ENCODE results near the gene TLN1. TPM values are rescaled to one million over a fixed set of nuclear protein-coding genes. Genes with fewer than 3 reads are reported as not detected.

Gene TLN1
- total and polyA plus RNA-seq, 10 donors, result 79.9 to 881 (median 469) TPM

- intact Hi-C loops (cut with DNase I; ENCODE audit: low total_unique reads), result no loop called here
- WGBS, 5 donors, result 83 to 94% (median 91%) methylated on average over 10 of the region's 10 CpGs
- H3K27me3 ChIP-seq (replicated peaks in 1 of 7), result no peaks in the 10 kb centered on the region
- peak; percentile 34 for DNase-seq
- peaks cover 0 to 39% (median 7%) of the 10 kb centered on the region in 6 donors for H3K36me3 ChIP-seq
- H3K4me3 ChIP-seq, result no peak overlapping the region
- no peak for TF ChIP-seq POLR2A (IDR thresholded peaks at IDR 0.05)
- TF ChIP-seq POLR2AphosphoS5 (IDR thresholded peaks at IDR 0.05), result no peak
- H3K27ac ChIP-seq, result no peak overlapping the region
- H3K9me3 ChIP-seq, result no peaks in the 10 kb centered on the region
- peaks cover 0 to 29% (median 4%) of the 10 kb centered on the region in 6 donors for H3K4me1 ChIP-seq
Measured at GRCh38 chr9:35682520-35683315, 49.3 kb downstream of the TLN1 start.

- H3K36me3 ChIP-seq, result peaks cover 0 to 39% (median 7%) of the 10 kb centered on the region in 6 donors
- TF ChIP-seq CTCF (IDR thresholded peaks at IDR 0.05 in 8 of 11, conservative IDR thresholded peaks at IDR 0.05 in 3 of 11) (no peak), POLR2AphosphoS5 (IDR thresholded peaks at IDR 0.05) (no peak), POLR2A (IDR thresholded peaks at IDR 0.05) (no peak)
- peak; percentile 45 for DNase-seq
- no peaks in the 10 kb centered on the region for H3K9me3 ChIP-seq
- H3K4me3 ChIP-seq, result no peak overlapping the region
- H3K4me1 ChIP-seq, result peaks cover 0 to 23% (median 4%) of the 10 kb centered on the region in 6 donors
- intact Hi-C loops (cut with DNase I; ENCODE audit: low total_unique reads), result no loop called here
- 71 to 88% (median 74%) methylated on average over 6 of the region's 6 CpGs for WGBS, 5 donors
- no peaks in the 10 kb centered on the region for H3K27me3 ChIP-seq (replicated peaks in 1 of 7)
- no peak overlapping the region for H3K27ac ChIP-seq
Measured at GRCh38 chr9:35682051-35682450, 49.9 kb downstream of the TLN1 start.

- no peak for TF ChIP-seq CTCF (IDR thresholded peaks at IDR 0.05 in 8 of 11, conservative IDR thresholded peaks at IDR 0.05 in 3 of 11)
- no peak for TF ChIP-seq POLR2A (IDR thresholded peaks at IDR 0.05)
- Histone ChIP-seq H3K4me3 (no peak overlapping the region), H3K27me3 (replicated peaks in 1 of 7) (no peaks in the 10 kb centered on the region), H3K27ac (no peak overlapping the region), H3K36me3 (peaks cover 0 to 39% (median 7%) of the 10 kb centered on the region in 6 donors), H3K9me3 (no peaks in the 10 kb centered on the region), H3K4me1 (peaks cover 0 to 19% (median 4%) of the 10 kb centered on the region in 6 donors)
- peak; percentile 47 for DNase-seq
- intact Hi-C loops (cut with DNase I; ENCODE audit: low total_unique reads), result no loop called here
- 52 to 87% (median 78%) methylated on average over 3 of the region's 3 CpGs for WGBS, 5 donors
Measured at GRCh38 chr9:35681341-35682002, 50.5 kb downstream of the TLN1 start.

- DNase-seq, result peak; percentile 53
- 64 to 78% (median 68%) methylated on average over 15 of the region's 15 CpGs for WGBS, 5 donors
Measured at GRCh38 chr9:35680331-35681105, 51.5 kb downstream of the TLN1 start.

More at GRCh38 chr9:35680331-35681105, 51.5 kb downstream of the TLN1 start:
- no peak overlapping the region for H3K27ac ChIP-seq
- no peak overlapping the region for H3K4me3 ChIP-seq
- no peaks in the 10 kb centered on the region for H3K9me3 ChIP-seq
- peaks cover 0 to 38% (median 7%) of the 10 kb centered on the region in 6 donors for H3K36me3 ChIP-seq
- peaks cover 0 to 20% (median 9%) of the 10 kb centered on the region in 6 donors for H3K4me1 ChIP-seq
- intact Hi-C loops (cut with DNase I; ENCODE audit: low total_unique reads), result no loop called here
- TF ChIP-seq CTCF (IDR thresholded peaks at IDR 0.05 in 8 of 11, conservative IDR thresholded peaks at IDR 0.05 in 3 of 11) (no peak), POLR2AphosphoS5 (IDR thresholded peaks at IDR 0.05) (peak in 1 of 3 donors; percentile 17)
- peaks cover 0 to 10% (median 4%) of the 10 kb centered on the region in 7 donors for H3K27me3 ChIP-seq (replicated peaks in 1 of 7)

Data from spleen (tissue), 11 donors.